MV-4-11 (cell line): Measurements from ENCODE around the gene UROC1.

Experiments
- DNase-seq: peaks from one replicate; lab custom pipeline; 2025; lab: John Stamatoyannopoulos, UW

Gene UROC1

GRCh38 chr3:126516152-126516935 lies 1.2 kb downstream of the UROC1 start:
- no peak for DNase-seq

- no peak for DNase-seq
These were observed 2.4 kb downstream of the UROC1 start for GRCh38 chr3:126515066-126515706.

GRCh38 chr3:126514161-126514560 lies 3.4 kb downstream of the UROC1 start:
- DNase-seq, result no peak

GRCh38 chr3:126512916-126513650 lies 4.5 kb downstream of the UROC1 start:
- no peak for DNase-seq

- DNase-seq, result no peak
These were observed 5.5 kb downstream of the UROC1 start for GRCh38 chr3:126512026-126512425.

- DNase-seq, result no peak
These were observed 6.3 kb downstream of the UROC1 start for GRCh38 chr3:126511291-126511690.

GRCh38 chr3:126510308-126510910 lies 7.2 kb downstream of the UROC1 start:
- no peak for DNase-seq

- no peak for DNase-seq
These were observed 7.8 kb downstream of the UROC1 start for GRCh38 chr3:126509597-126510307.

- DNase-seq, result no peak
These were observed 9.0 kb downstream of the UROC1 start for GRCh38 chr3:126508564-126508964.

- DNase-seq, result no peak
These were observed 9.7 kb downstream of the UROC1 start for GRCh38 chr3:126507886-126508285.

GRCh38 chr3:126503701-126504100 lies 13.9 kb downstream of the UROC1 start:
- no peak for DNase-seq

- no peak for DNase-seq
These were observed 14.9 kb downstream of the UROC1 start for GRCh38 chr3:126502656-126503055.

GRCh38 chr3:126501736-126502135 lies 15.8 kb downstream of the UROC1 start:
- no peak for DNase-seq

GRCh38 chr3:126501054-126501453 lies 16.5 kb downstream of the UROC1 start:
- no peak for DNase-seq

- DNase-seq, result no peak
These were observed 17.6 kb downstream of the UROC1 start for GRCh38 chr3:126500016-126500415.

- DNase-seq, result no peak
These were observed 18.2 kb downstream of the UROC1 start for GRCh38 chr3:126499401-126499800.

- no peak for DNase-seq
These were observed 18.6 kb downstream of the UROC1 start for GRCh38 chr3:126498929-126499328.

GRCh38 chr3:126498461-126498860 lies 19.1 kb downstream of the UROC1 start:
- DNase-seq, result no peak

- DNase-seq, result no peak
These were observed 19.6 kb downstream of the UROC1 start for GRCh38 chr3:126497956-126498355.

GRCh38 chr3:126496894-126497850 lies 20.4 kb downstream of the UROC1 start:
- DNase-seq, result peak; percentile 25

GRCh38 chr3:126495786-126496185 lies 21.8 kb downstream of the UROC1 start:
- no peak for DNase-seq
